ENCODE measurements around the gene NGB. TPM values are rescaled to one million over a fixed set of nuclear protein-coding genes. Genes with fewer than 3 reads are reported as not detected.

The NGB gene
- total RNA-seq, 1 donor from 2014 or later = not detected

DNA sequence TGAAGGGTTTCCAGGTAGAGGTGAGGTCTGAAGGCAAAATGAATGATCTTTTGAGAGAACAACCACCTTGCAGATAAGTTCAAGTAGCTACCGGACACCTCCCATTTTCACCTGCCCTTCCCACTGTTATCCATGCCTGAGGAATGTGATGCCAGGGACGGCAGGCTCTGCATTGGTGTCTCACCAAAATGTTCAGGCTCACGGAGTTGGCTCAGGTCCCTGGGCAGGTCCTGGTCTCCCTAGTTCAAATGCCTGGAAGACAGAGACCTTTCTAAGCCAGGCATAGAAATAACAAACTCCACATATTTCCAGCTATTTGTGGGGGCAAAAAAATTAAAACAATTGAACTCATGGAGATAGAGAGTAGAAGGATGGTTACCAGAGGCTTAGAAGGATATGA lies 53.5 kb downstream of the NGB start:
- intact Hi-C loops (cut with DNase I) = no loop called here
- DNase-seq (ENCODE audit: missing footprints) = no peak
- no peak for ATAC-seq

Small RNA genes within 50 kb of the gene (microRNA-seq; reads per million reads assigned to microRNA genes)
- gene MIR1260A = not detected

Other genes with a start within 250 kb of the NGB start
- 41.1 TPM for gene IRF2BPL, start 242.5 kb downstream of the NGB start, total RNA-seq
- gene CIPC, start 172.9 kb downstream of the NGB start, total RNA-seq = 72.7 TPM
- gene ZDHHC22, start 129.4 kb downstream of the NGB start, total RNA-seq = not detected
- gene TMEM63C, start 89.4 kb downstream of the NGB start, total RNA-seq = 2.7 TPM
- gene POMT2, start 49.7 kb upstream of the NGB start, total RNA-seq = 14.7 TPM
- gene GSTZ1, start 49.8 kb upstream of the NGB start, total RNA-seq = 16.8 TPM
- 5.1 TPM for gene TMED8, start 105.9 kb upstream of the NGB start, total RNA-seq
- 0.08 TPM for gene SAMD15, start 106.2 kb upstream of the NGB start, total RNA-seq
- 0.22 TPM for gene NOXRED1, start 152.3 kb upstream of the NGB start, total RNA-seq
- 11.0 TPM for gene VIPAS39, start 186.4 kb upstream of the NGB start, total RNA-seq
- 194 TPM for gene AHSA1, start 186.9 kb upstream of the NGB start, total RNA-seq
- not detected for gene ISM2, start 227.6 kb upstream of the NGB start, total RNA-seq

Measured in Right ventricle myocardium inferior (tissue), 1 donor.